Gastrocnemius medialis (tissue), 4 donors: ENCODE measurements around the gene ALDH1A3.

Experiments used
- POLR2A ChIP-seq, 2 donors: fragments of 450-650 bp; IDR thresholded peaks; one replicate each; pipeline ENCODE4 v1.6.1; 2017; ENCODE audit warnings: antibody characterized with exemption in 2 of 2, mild to moderate bottlenecking in 2 of 2, moderate library complexity in 2 of 2
- TF ChIP-seq, protein P1 (sequence below), 5 experiments: fragments of 450-650 bp in 3 of 5; fragments of 200-600 bp in 2 of 5; sonication (generic) in 2 of 5; IDR thresholded peaks in 4 of 5; conservative IDR thresholded peaks in 1 of 5; 1 replicate in 4 of 5; 2 replicates in 1 of 5; pipeline ENCODE4 v1.5.1; 2016 to 2019; ENCODE audit warnings: antibody characterized with exemption in 5 of 5, mild to moderate bottlenecking in 3 of 5, moderate library complexity in 3 of 5

DNA sequence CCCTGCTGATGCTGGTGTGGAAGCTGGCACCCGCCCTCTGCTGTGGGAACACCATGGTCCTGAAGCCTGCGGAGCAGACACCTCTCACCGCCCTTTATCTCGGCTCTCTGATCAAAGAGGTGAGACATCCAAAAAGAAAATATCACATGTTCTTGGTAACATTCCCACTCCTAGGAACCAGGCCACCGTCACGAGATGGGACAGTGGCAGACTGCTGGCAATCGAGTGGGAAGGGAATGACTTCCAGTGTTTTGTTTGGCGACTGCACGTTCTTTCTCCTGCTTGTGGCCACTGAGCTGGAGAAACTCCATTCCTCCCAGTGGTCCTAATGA lies 14.3 kb downstream of the ALDH1A3 start:
- TF ChIP-seq, protein P1, sequence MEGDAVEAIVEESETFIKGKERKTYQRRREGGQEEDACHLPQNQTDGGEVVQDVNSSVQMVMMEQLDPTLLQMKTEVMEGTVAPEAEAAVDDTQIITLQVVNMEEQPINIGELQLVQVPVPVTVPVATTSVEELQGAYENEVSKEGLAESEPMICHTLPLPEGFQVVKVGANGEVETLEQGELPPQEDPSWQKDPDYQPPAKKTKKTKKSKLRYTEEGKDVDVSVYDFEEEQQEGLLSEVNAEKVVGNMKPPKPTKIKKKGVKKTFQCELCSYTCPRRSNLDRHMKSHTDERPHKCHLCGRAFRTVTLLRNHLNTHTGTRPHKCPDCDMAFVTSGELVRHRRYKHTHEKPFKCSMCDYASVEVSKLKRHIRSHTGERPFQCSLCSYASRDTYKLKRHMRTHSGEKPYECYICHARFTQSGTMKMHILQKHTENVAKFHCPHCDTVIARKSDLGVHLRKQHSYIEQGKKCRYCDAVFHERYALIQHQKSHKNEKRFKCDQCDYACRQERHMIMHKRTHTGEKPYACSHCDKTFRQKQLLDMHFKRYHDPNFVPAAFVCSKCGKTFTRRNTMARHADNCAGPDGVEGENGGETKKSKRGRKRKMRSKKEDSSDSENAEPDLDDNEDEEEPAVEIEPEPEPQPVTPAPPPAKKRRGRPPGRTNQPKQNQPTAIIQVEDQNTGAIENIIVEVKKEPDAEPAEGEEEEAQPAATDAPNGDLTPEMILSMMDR (IDR thresholded peaks at IDR 0.05 in 4 of 5, conservative IDR thresholded peaks at IDR 0.05 in 1 of 5) = no peak
- TF ChIP-seq POLR2A (IDR thresholded peaks at IDR 0.05) = no peak
